HEK293T (cell line): ENCODE data around the gene PIK3CG.

Experiments
- FOXA1 ChIP-seq: fragments of 450-650 bp; IDR thresholded peaks from 2 replicates; pipeline ENCODE4 v1.6.1; 2016; ENCODE audit warnings: mild to moderate bottlenecking
- ZNF384 ChIP-seq: fragments of 450-650 bp; IDR thresholded peaks from 2 replicates; pipeline ENCODE4 v1.6.1; 2016

DNA sequence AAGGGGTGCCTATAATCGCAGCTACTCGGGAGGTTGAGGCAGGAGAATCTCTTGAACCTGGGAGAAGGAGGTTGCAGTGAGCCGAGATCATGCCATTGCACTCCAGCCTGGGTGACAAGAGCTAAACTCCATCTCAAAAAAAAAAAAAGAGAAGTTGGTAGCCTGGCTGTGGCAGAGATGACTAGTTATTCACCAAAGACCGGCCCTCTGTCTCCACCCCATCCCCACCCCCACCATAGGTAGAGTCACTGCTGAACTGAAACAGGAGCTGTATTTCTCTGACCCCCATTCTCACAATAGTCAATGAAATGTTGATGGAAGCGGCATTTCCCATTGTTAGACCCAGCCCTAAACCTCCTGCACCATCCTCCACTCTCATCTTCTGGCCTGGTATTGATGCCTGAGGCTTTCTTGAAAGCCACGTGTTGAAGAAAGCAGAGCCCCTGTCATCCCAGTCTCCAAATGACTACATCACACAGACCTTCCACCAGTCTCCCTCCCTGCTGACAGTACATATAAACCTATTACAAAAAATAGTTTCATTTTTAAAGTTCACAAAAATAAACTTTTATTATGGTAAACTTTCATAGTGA is 9.4 kb upstream of the PIK3CG start:
- no peak for TF ChIP-seq FOXA1
- no peak for TF ChIP-seq ZNF384
